ENCODE results near the gene IFNAR1.
"Not testable (repeated sequence)": the region's sequence is repeated elsewhere in the genome, so short reads cannot be mapped to it uniquely, and the experiment has no call there.

IFNAR1 gene

GRCh38 chr21:33308586-33309490, 15.9 kb upstream of the IFNAR1 start:
- no peak for DNase-seq

- no peak for DNase-seq
These were observed 15.0 kb upstream of the IFNAR1 start for GRCh38 chr21:33309778-33310177.

- no peak for DNase-seq
These were observed 12.6 kb upstream of the IFNAR1 start for GRCh38 chr21:33312121-33312520.

- DNase-seq = no peak
These were observed 11.6 kb upstream of the IFNAR1 start for GRCh38 chr21:33313183-33313582.

- DNase-seq = no peak
These were observed 11.2 kb upstream of the IFNAR1 start for GRCh38 chr21:33313611-33314010.

GRCh38 chr21:33314111-33314510, 10.7 kb upstream of the IFNAR1 start:
- no peak for DNase-seq

GRCh38 chr21:33315946-33316710, 8.6 kb upstream of the IFNAR1 start:
- no peak for DNase-seq

- DNase-seq = no peak
These were observed 7.6 kb upstream of the IFNAR1 start for GRCh38 chr21:33317145-33317544.

- no peak for DNase-seq
These were observed 6.8 kb upstream of the IFNAR1 start for GRCh38 chr21:33317786-33318486.

- DNase-seq = not testable (repeated sequence)
These were observed 3.8 kb upstream of the IFNAR1 start for GRCh38 chr21:33321005-33321404.

- DNase-seq = not testable (repeated sequence)
These were observed 1.2 kb upstream of the IFNAR1 start for GRCh38 chr21:33323610-33324009.

- peak; percentile 71 for DNase-seq
These were observed 675 bp downstream of the IFNAR1 start for GRCh38 chr21:33325222-33326067.

GRCh38 chr21:33327326-33327725, 2.6 kb downstream of the IFNAR1 start:
- no peak for DNase-seq

- DNase-seq = no peak
These were observed 3.1 kb downstream of the IFNAR1 start for GRCh38 chr21:33327792-33328433.

GRCh38 chr21:33330726-33331125, 6.0 kb downstream of the IFNAR1 start:
- no peak for DNase-seq

GRCh38 chr21:33332143-33332542, 7.4 kb downstream of the IFNAR1 start:
- no peak for DNase-seq

GRCh38 chr21:33334191-33334590, 9.4 kb downstream of the IFNAR1 start:
- DNase-seq = no peak

- DNase-seq = no peak
These were observed 10.1 kb downstream of the IFNAR1 start for GRCh38 chr21:33334824-33335223.

GRCh38 chr21:33339135-33339534, 14.4 kb downstream of the IFNAR1 start:
- DNase-seq = no peak

- DNase-seq = no peak
These were observed 15.1 kb downstream of the IFNAR1 start for GRCh38 chr21:33339918-33340317.

- no peak for DNase-seq
These were observed 21.0 kb downstream of the IFNAR1 start for GRCh38 chr21:33345751-33346238.

GRCh38 chr21:33348706-33349105, 23.9 kb downstream of the IFNAR1 start:
- no peak for DNase-seq
